SU-DHL-6 (cell line): ENCODE measurements around the gene UGT2A3.

Experiments
- EZH2phosphoT487 ChIP-seq: fragments of 200-600 bp; sonication (generic), shearing (Covaris generic); conservative IDR thresholded peaks from 2 replicates; pipeline ENCODE4 v1.6.1; 2018; ENCODE audit warnings: mild to moderate bottlenecking, antibody characterized with exemption, low read length, moderate library complexity, mixed read lengths
- TF ChIP-seq, protein P1 (sequence below): fragments of 200-600 bp; sonication (generic); IDR thresholded peaks from one replicate; pipeline ENCODE4 v1.5.1; 2017; ENCODE audit warnings: antibody characterized with exemption, mild to moderate bottlenecking, low read length, moderate library complexity; ENCODE audit not compliant: insufficient read depth, poor library complexity, severe bottlenecking

DNA sequence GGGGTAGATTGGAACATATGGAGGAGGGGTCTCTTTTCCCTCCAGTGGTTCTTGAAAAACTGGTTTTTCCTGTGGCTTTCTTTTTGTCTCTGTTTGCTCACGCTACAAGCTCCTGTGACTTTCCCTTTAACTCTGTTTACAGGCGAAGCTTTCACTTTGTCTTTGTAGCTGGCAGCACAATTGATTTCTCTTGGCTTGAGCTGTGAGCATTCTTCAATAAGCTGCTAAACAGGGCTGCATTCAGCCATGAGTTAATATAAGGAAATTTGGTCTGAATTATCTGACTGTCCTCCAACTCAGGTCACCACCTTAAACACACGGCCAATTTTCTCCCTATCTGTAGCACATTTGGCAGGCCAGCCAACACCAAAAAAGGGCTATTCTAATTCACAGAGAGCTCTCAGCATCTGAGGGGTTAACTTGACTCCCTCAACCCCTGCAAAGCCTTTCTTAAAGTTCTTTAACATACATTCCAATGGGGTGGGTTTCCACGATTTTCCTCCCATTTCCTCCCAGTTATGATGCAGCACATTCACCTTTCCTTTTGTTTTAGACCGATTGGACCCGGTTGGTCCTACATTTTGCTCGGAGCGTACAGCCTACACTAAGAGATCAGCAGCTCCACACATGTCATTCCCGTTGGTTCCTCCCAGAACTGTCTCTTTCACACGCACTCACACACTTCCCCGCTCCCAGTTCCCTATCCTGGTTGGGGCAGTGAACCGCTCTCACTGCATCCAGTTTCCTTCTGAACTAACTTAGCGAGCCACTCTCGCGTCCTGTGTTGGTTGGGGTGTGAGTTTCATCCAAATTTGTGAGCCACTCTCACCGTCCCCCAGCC lies 45.4 kb downstream of the UGT2A3 start:
- TF ChIP-seq, protein P1, sequence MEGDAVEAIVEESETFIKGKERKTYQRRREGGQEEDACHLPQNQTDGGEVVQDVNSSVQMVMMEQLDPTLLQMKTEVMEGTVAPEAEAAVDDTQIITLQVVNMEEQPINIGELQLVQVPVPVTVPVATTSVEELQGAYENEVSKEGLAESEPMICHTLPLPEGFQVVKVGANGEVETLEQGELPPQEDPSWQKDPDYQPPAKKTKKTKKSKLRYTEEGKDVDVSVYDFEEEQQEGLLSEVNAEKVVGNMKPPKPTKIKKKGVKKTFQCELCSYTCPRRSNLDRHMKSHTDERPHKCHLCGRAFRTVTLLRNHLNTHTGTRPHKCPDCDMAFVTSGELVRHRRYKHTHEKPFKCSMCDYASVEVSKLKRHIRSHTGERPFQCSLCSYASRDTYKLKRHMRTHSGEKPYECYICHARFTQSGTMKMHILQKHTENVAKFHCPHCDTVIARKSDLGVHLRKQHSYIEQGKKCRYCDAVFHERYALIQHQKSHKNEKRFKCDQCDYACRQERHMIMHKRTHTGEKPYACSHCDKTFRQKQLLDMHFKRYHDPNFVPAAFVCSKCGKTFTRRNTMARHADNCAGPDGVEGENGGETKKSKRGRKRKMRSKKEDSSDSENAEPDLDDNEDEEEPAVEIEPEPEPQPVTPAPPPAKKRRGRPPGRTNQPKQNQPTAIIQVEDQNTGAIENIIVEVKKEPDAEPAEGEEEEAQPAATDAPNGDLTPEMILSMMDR = no peak
- no peak for TF ChIP-seq EZH2phosphoT487
